Measurements from ENCODE around the gene AQP1.

GRCh38 chr7:30877015-30877769, 34.5 kb upstream of the AQP1 start:
- TF ChIP-seq POLR2AphosphoS5 (IDR thresholded peaks at IDR 0.05; ENCODE audit: low read depth, low read length) (no peak), POLR2A (IDR thresholded peaks at IDR 0.05; ENCODE audit: low read depth, low read length) (no peak), TAF1 (IDR thresholded peaks at IDR 0.05; ENCODE audit: borderline replicate concordance, low read depth, low read length) (no peak)

Measured in GM12892 (cell line).